Measurements from ENCODE around the gene SLC10A7. TPM values are rescaled to one million over a fixed set of nuclear protein-coding genes. Genes with fewer than 3 reads are reported as not detected.
A peak's percentile ranks its signal among the peaks of the same experiment; 100 is the strongest.

Gene SLC10A7
- total and polyA plus RNA-seq, 2 of the 4 experiments (the other 2 are of a cell fraction): 5.2 to 8.4 TPM

DNA sequence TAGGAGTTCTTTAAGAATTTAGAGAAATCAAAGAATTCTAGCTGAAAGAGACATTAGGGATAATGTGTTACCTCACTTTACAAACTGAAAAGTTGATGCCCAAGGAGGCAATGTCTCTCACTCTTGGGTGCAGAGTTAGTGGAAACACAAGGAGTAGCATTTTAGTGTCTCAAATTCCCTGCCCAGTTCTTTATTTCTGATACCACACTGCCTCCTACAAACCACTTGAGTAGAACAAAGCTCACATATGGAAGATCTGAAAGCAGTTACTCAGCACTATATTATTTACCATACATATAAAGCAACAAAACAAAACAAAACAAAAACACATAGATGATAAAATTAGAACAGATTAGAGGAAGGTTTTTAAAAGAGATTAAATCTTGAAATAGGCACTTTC is 183.2 kb downstream of the SLC10A7 start:
- Histone ChIP-seq H3K4me2 (ENCODE audit: low read depth, low read length) (no peak overlapping the region), H3K14ac (replicated peaks; ENCODE audit: low read depth, low read length) (no peak overlapping the region), H2BK5ac (ENCODE audit: low read depth, low read length, poor library complexity, severe bottlenecking) (no peak overlapping the region), H3K4me1 (ENCODE audit: control insufficient read depth, insufficient read depth, low read length) (peaks cover 4% of the 10 kb centered on the region; the same call in 1 of the 2 replicates), H2AK5ac (ENCODE audit: low read depth, low read length) (no peak overlapping the region), H3K23ac (ENCODE audit: low read depth, low read length) (no peak overlapping the region), H3K18ac (ENCODE audit: low read depth, low read length) (no peak overlapping the region), H3K79me1 (ENCODE audit: low read depth in 1 of 2, low read length in 2 of 2) (no peaks in the 10 kb centered on the region; a peak in 1 of 4 replicates), H3K27me3 (ENCODE audit: control insufficient read depth, insufficient read depth, low read length) (no peaks in the 10 kb centered on the region), H3K4ac (ENCODE audit: low read depth, low read length) (no peak overlapping the region; the same call in 1 of the 2 replicates), H4K5ac (ENCODE audit: low read depth, low read length) (no peak overlapping the region), H4K20me1 (ENCODE audit: insufficient read depth, low read length) (no peaks in the 10 kb centered on the region), H4K8ac (ENCODE audit: low read depth in 2 of 2, low read length in 2 of 2) (no peak overlapping the region), H3K9ac (ENCODE audit: low read depth, low read length) (no peak overlapping the region), H3K56ac (ENCODE audit: extremely low read depth, insufficient read depth, low read length) (no peak overlapping the region), H3K9me1 (ENCODE audit: insufficient read depth, low read length) (peaks cover 4% of the 10 kb centered on the region; the same call in 1 of the 2 replicates), H2AFZ (replicated peaks; ENCODE audit: low read length, poor library complexity) (no peak overlapping the region), H2BK20ac (ENCODE audit: low read depth, low read length) (no peak overlapping the region), H3K27ac (ENCODE audit: insufficient read depth, low read length) (no peak overlapping the region), H2BK15ac (ENCODE audit: low read depth, low read length) (no peak overlapping the region), H3K36me3 (ENCODE audit: control insufficient read depth, insufficient read depth, low read length) (no peaks in the 10 kb centered on the region), H3K9me3 (ENCODE audit: control insufficient read depth, insufficient read depth, low read length) (no peaks in the 10 kb centered on the region), H2BK120ac (ENCODE audit: low read depth, low read length) (no peak overlapping the region), H2AK9ac (replicated peaks; ENCODE audit: low read depth, low read length, poor library complexity) (no peak overlapping the region), H3K4me3 (ENCODE audit: insufficient read depth, low read depth, low read length) (no peak overlapping the region), H4K91ac (ENCODE audit: insufficient read depth, low read depth, low read length) (no peak overlapping the region)
- no peak for ATAC-seq (ENCODE audit: low read depth)
- intact Hi-C loops (cut with micrococcal nuclease): loop anchor here (2.0 kb wide), 1 partner anchor 96 kb away; no protein-coding TSS in a partner anchor
- dilution Hi-C loops (cut with HindIII; ENCODE audit: low sequenced_read_pairs, unreplicated experiment): no loop called here
- ChIA-PET POLR2A (ENCODE audit: unreplicated experiment) (no interaction called here), CTCF (no interaction called here)
- in situ Hi-C loops (cut with MboI; ENCODE audit: low sequenced_read_pairs): loop anchor here (5.0 to 25.0 kb wide), 3 partner anchors 574 to 1249 kb away; no protein-coding TSS in a partner anchor
- no TSS peak for BruUV-seq (replicated peaks)
- TF ChIP-seq CHD1 (IDR thresholded peaks at IDR 0.05; ENCODE audit: low read depth, low read length) (no peak), RAD21 (IDR thresholded peaks at IDR 0.05; ENCODE audit: low read length) (no peak), MAZ (IDR thresholded peaks at IDR 0.05; ENCODE audit: borderline replicate concordance, low read depth, low read length) (no peak), MXI1 (IDR thresholded peaks at IDR 0.05; ENCODE audit: borderline replicate concordance, low read depth, low read length) (no peak), CEBPB (IDR thresholded peaks at IDR 0.05; ENCODE audit: low read depth, low read length) (no peak), RFX5 (IDR thresholded peaks at IDR 0.05; ENCODE audit: low read depth, low read length) (no peak), RCOR1 (IDR thresholded peaks at IDR 0.05; ENCODE audit: insufficient replicate concordance, low read length) (no peak)
- TF ChIP-seq, protein P1, sequence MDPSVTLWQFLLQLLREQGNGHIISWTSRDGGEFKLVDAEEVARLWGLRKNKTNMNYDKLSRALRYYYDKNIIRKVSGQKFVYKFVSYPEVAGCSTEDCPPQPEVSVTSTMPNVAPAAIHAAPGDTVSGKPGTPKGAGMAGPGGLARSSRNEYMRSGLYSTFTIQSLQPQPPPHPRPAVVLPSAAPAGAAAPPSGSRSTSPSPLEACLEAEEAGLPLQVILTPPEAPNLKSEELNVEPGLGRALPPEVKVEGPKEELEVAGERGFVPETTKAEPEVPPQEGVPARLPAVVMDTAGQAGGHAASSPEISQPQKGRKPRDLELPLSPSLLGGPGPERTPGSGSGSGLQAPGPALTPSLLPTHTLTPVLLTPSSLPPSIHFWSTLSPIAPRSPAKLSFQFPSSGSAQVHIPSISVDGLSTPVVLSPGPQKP (IDR thresholded peaks at IDR 0.05; ENCODE audit: borderline replicate concordance, low read depth, low read length): no peak
- TF ChIP-seq, protein P2, sequence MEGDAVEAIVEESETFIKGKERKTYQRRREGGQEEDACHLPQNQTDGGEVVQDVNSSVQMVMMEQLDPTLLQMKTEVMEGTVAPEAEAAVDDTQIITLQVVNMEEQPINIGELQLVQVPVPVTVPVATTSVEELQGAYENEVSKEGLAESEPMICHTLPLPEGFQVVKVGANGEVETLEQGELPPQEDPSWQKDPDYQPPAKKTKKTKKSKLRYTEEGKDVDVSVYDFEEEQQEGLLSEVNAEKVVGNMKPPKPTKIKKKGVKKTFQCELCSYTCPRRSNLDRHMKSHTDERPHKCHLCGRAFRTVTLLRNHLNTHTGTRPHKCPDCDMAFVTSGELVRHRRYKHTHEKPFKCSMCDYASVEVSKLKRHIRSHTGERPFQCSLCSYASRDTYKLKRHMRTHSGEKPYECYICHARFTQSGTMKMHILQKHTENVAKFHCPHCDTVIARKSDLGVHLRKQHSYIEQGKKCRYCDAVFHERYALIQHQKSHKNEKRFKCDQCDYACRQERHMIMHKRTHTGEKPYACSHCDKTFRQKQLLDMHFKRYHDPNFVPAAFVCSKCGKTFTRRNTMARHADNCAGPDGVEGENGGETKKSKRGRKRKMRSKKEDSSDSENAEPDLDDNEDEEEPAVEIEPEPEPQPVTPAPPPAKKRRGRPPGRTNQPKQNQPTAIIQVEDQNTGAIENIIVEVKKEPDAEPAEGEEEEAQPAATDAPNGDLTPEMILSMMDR (conservative IDR thresholded peaks at IDR 0.05; ENCODE audit: low read depth, low read length): 0 out of 2 replicates have a peak, but pooled peaks have one; percentile 22
- peak; percentile 6 for DNase-seq
